Inflammatory macrophage treated with lipopolysaccharide for 1 hour (primary cell): ENCODE data around the gene OR2C1.
A peak's percentile ranks its signal among the peaks of the same experiment; 100 is the strongest.

ENCODE experiments used
- DNase-seq, 2 donors: peaks; one replicate each; pipeline ENCODE4 v3.0.0-alpha.2; 2020 to 2022

OR2C1 gene

GRCh38 chr16:3400779-3401688 is 45.3 kb downstream of the OR2C1 start, which contains the start of the genes ZNF174 and ZSCAN32:
Gene ZNF174, plus strand, starts transcription at chr16:3401215. Its CDS starts 790 bp downstream, at chr16:3402005.
Gene ZSCAN32, minus strand, starts transcription at chr16:3401004. Its CDS starts 3,447 bp downstream, at chr16:3397557.
- DNase-seq, result peak; percentile 98 to 99

- DNase-seq, result peak in 1 of 2 donors; percentile 16
Measured at GRCh38 chr16:3401719-3402397, 46.2 kb downstream of the OR2C1 start.
